NCI-H2081 treated with DMSO at 0.1 percent for 48 hours (cell line): ENCODE data around the gene WBP2.

Experiments used
- DNase-seq: peaks from one replicate; lab custom pipeline; 2025; lab: John Stamatoyannopoulos, UW

WBP2 gene

GRCh38 chr17:75855310-75856061, at the start of gene WBP2:
Gene WBP2 (minus strand): TSS chr17:75855335. CDS start chr17:75855297, 38 bp downstream.
- DNase-seq = peak; percentile 100

GRCh38 chr17:75902406-75902805, 47.3 kb upstream of the WBP2 start:
- DNase-seq = no peak

- no peak for DNase-seq
Measured at GRCh38 chr17:75901727-75902126, 46.6 kb upstream of the WBP2 start.

GRCh38 chr17:75900691-75901533, 45.8 kb upstream of the WBP2 start:
- DNase-seq = no peak

GRCh38 chr17:75899767-75900468, 44.8 kb upstream of the WBP2 start:
- DNase-seq = no peak

- no peak for DNase-seq
Measured at GRCh38 chr17:75899353-75899752, 44.2 kb upstream of the WBP2 start.

GRCh38 chr17:75898791-75899190, 43.7 kb upstream of the WBP2 start:
- DNase-seq = no peak

- DNase-seq = no peak
Measured at GRCh38 chr17:75898065-75898464, 42.9 kb upstream of the WBP2 start.

GRCh38 chr17:75897160-75898019, 42.3 kb upstream of the WBP2 start:
- DNase-seq = no peak

GRCh38 chr17:75896415-75897159, 41.5 kb upstream of the WBP2 start, which contains the start of gene TRIM65:
Gene TRIM65 (minus strand): TSS chr17:75896951. CDS start chr17:75896937, 14 bp downstream.
- no peak for DNase-seq

- no peak for DNase-seq
Measured at GRCh38 chr17:75895370-75896155, 40.4 kb upstream of the WBP2 start.

GRCh38 chr17:75894049-75894733, 39.1 kb upstream of the WBP2 start:
- no peak for DNase-seq

GRCh38 chr17:75893305-75894048, 38.3 kb upstream of the WBP2 start:
- DNase-seq = no peak

GRCh38 chr17:75892556-75893224, 37.6 kb upstream of the WBP2 start:
- no peak for DNase-seq

GRCh38 chr17:75891605-75892555, 36.7 kb upstream of the WBP2 start:
- no peak for DNase-seq

- DNase-seq = no peak
Measured at GRCh38 chr17:75891022-75891604, 36.0 kb upstream of the WBP2 start.

- DNase-seq = no peak
Measured at GRCh38 chr17:75889454-75889853, 34.3 kb upstream of the WBP2 start.
